HUES6 (cell line): ENCODE results near the gene WDR73.
"Not testable (repeated sequence)": the region's sequence is repeated elsewhere in the genome, so short reads cannot be mapped to it uniquely, and the experiment has no call there.

Experiments
- H3K27ac ChIP-seq: 2 replicates; pipeline ENCODE4 v1.7.0; 2013; ENCODE audit warnings: low read depth, mild to moderate bottlenecking, low read length, inconsistent platforms
- H3K27me3 ChIP-seq: 2 replicates; pipeline ENCODE4 v1.6.1; 2013; ENCODE audit warnings: low read length; ENCODE audit not compliant: control insufficient read depth, insufficient read depth
- H3K36me3 ChIP-seq: 2 replicates; pipeline ENCODE4 v1.6.1; 2013; ENCODE audit warnings: low read length; ENCODE audit not compliant: control insufficient read depth, insufficient read depth
- H3K4me1 ChIP-seq: 2 replicates; pipeline ENCODE4 v1.6.1; 2013; ENCODE audit warnings: low read length; ENCODE audit not compliant: control insufficient read depth, insufficient read depth
- H3K4me3 ChIP-seq: 2 replicates; pipeline ENCODE4 v1.5.1; 2013; ENCODE audit warnings: low read depth, low read length
- H3K9ac ChIP-seq: one replicate; pipeline ENCODE4 v1.6.1; 2013; ENCODE audit warnings: mild to moderate bottlenecking, low read length
- H3K9me3 ChIP-seq: 2 replicates; pipeline ENCODE4 v1.6.1; 2013; ENCODE audit warnings: low read depth, low read length; ENCODE audit not compliant: control insufficient read depth, insufficient read depth

The WDR73 gene

DNA sequence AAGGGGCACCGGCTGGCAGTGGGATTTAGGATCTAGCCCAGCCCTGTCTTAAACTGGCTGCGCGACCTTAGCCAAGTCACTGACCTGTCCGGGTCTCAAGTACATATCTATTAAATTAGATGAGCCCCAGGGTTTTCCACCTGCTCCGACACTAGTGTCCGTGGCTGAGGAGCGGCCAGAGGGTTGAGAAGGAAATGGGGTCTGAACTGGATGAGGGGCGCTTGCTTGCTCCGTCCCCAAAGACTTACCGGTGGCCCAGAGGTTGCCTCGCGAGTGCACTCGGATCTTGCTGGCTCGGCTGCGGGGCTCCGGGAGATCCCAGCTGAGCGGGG is 3.6 kb upstream of the WDR73 start:
- H3K4me1 ChIP-seq: peaks cover 26% of the 10 kb centered on the region
- H3K27me3 ChIP-seq: peaks cover 14% of the 10 kb centered on the region
- no peaks in the 10 kb centered on the region for H3K9me3 ChIP-seq
- peak overlapping the region; percentile 64 for H3K4me3 ChIP-seq
- no peak overlapping the region for H3K27ac ChIP-seq
- peak overlapping the region; percentile 66 for H3K9ac ChIP-seq
- H3K36me3 ChIP-seq: peaks cover 2% of the 10 kb centered on the region

DNA sequence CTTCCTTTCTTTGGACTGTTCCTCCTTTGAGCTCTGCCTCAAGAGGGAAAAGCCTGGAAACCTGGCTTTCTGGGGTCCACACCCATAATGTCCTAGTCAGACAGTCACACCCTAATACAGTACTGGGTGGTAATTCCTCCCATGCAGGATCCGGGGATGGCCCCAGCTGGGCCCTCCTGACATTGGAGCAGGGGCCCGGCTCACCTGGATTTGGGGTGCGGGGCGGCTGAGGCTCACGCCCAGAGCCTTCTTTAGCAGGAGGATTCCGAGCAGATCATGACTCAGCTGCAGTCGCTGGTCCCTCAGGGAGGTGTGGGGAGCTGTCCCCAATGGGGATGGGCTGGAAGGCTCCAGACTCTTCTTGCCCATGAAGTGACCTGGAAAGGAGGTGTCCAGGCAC is 2.9 kb upstream of the WDR73 start:
- H3K4me3 ChIP-seq: 0 out of 2 replicates have a peak overlapping the region, but pooled peaks have one; percentile 64
- H3K36me3 ChIP-seq: peaks cover 10% of the 10 kb centered on the region
- H3K27ac ChIP-seq: no peak overlapping the region
- peak overlapping the region; percentile 66 for H3K9ac ChIP-seq
- peaks cover 26% of the 10 kb centered on the region for H3K4me1 ChIP-seq
- peaks cover 14% of the 10 kb centered on the region for H3K27me3 ChIP-seq
- H3K9me3 ChIP-seq: no peaks in the 10 kb centered on the region

DNA sequence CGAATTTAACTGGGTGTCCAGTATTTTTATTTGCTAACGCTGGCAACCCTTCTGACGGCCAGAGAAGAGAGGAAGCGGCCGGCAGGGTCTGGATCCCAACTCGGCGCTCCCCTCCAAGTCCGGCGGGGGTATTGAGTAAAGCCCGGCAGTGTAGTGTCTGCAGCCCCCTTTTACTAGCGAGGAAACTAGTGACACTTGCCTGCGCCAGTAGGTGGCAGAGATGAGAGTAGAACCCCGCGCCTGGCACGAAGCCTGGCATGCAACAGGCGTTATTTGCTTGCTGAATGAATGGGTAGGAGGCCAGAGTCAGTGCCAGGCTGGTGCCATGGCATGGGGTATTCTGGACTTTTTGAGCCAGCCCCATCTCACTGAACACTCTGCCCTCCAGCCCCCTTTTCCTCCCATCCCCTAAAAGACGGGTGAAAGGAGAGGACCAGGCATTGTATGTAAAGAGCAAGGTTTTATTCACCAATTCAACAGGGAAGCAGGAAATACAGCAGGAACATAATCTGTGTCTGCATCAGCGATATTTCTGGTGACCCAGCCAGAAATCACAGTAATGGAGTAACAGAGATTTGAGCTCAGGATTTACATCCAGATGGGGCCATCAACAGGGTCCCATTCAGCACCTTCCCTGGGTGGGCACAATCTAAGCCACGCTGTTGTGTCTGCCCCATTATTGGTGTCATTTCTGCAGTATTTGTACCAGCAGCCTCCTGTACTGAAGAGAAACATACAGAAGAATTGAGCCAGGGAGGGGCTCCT is 788 bp upstream of the WDR73 start:
- H3K9me3 ChIP-seq: no peaks in the 10 kb centered on the region
- H3K4me1 ChIP-seq: peaks cover 18% of the 10 kb centered on the region
- no peak overlapping the region for H3K27ac ChIP-seq
- peak overlapping the region; percentile 88 for H3K4me3 ChIP-seq
- H3K36me3 ChIP-seq: peaks cover 27% of the 10 kb centered on the region
- H3K9ac ChIP-seq: peak overlapping the region; percentile 94
- peaks cover 14% of the 10 kb centered on the region for H3K27me3 ChIP-seq

DNA sequence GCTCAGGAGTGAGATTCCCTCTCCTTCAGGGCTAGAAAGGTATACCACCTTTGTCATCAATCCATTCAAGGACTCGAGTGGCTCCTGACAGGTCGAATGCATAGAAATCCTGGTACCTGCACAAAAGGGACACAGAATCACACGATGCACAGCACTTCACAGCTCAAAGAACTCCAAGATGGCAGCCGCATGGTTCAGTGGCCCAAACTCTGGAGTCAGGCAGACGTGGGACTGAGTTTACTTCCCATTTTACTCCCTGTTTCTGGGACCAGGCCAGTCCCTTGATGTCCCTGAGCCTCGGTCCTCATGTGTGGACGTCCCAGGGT is 536 bp downstream of the WDR73 start:
- H3K27ac ChIP-seq: peak overlapping the region; percentile 69; the same call in 1 of the 2 replicates
- peaks cover 37% of the 10 kb centered on the region for H3K36me3 ChIP-seq
- H3K4me1 ChIP-seq: peaks cover 7% of the 10 kb centered on the region
- H3K9ac ChIP-seq: peak overlapping the region; percentile 94
- H3K4me3 ChIP-seq: peak overlapping the region; percentile 88
- H3K9me3 ChIP-seq: no peaks in the 10 kb centered on the region
- peaks cover 14% of the 10 kb centered on the region for H3K27me3 ChIP-seq

DNA sequence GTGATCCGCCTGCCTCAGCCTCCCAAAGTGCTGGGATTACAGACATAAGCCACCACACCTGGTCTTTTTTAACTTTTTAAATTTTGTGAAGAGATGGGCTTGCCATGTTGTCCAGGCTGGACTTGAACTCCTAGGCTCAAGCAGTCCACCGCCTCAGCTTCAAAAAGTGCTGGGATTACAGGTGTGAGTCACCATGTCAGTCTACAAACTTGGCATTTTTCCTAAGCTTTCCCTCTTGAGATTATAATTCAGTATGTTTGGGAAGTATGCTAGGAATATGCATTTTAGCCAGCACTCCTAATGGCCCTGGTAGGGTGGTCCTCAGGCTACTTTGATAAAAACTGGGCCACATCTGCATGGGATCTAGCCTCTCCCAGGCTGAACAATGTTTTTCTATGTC is 4.4 kb downstream of the WDR73 start:
- no peaks in the 10 kb centered on the region for H3K4me1 ChIP-seq
- H3K27ac ChIP-seq: no peak overlapping the region
- no peak overlapping the region for H3K9ac ChIP-seq
- no peak overlapping the region for H3K4me3 ChIP-seq
- H3K9me3 ChIP-seq: no peaks in the 10 kb centered on the region
- no peaks in the 10 kb centered on the region for H3K27me3 ChIP-seq
- peaks cover 74% of the 10 kb centered on the region for H3K36me3 ChIP-seq

DNA sequence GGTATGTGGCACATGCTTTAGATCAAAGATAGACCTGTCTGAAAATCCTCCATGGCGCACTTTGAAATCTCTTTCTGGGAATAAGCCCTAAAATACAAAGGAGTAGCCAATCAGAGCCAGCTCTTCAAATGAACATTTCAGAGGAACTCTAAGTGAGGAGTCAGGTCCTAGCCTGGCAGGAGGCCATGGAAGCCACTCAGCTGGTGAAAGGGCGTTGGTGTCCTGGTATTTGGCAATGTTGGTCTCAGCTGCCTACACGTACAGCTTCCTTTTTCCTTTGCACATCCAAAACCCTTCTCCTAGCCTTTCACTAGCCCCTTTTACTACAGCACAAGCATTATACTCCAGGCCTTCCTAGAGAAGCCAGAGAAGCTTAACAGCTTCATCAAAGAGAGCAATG is 5.5 kb downstream of the WDR73 start:
- Histone ChIP-seq H3K9ac (no peak overlapping the region), H3K4me3 (no peak overlapping the region), H3K27ac (no peak overlapping the region), H3K27me3 (no peaks in the 10 kb centered on the region), H3K4me1 (no peaks in the 10 kb centered on the region), H3K36me3 (peaks cover 82% of the 10 kb centered on the region), H3K9me3 (no peaks in the 10 kb centered on the region)

- Histone ChIP-seq H3K36me3 (peaks cover 88% of the 10 kb centered on the region), H3K9ac (no peak overlapping the region), H3K9me3 (no peaks in the 10 kb centered on the region), H3K4me3 (no peak overlapping the region), H3K4me1 (no peaks in the 10 kb centered on the region), H3K27me3 (no peaks in the 10 kb centered on the region), H3K27ac (no peak overlapping the region)
Measured at GRCh38 chr15:84647726-84648125, 6.4 kb downstream of the WDR73 start.

DNA sequence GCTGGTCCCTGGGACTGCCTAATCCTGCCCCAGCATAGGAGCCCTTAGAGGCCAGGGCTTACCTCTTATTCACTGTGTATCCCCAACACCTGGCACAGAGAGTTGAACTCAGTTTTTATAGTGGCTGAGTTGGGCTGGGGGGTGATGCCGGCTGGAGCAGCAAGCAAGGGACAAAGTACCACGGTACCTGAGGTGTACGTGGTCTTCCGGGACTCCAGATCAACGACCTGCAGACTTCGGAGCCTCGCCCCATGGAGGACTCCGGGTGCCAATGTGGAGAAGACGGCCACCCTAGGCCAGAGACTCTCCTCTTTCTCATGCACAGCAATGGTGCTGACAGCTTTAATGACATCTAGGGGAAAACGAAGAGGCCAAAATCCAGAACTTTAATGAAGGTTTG is 8.1 kb downstream of the WDR73 start:
- Histone ChIP-seq H3K36me3 (peaks cover 86% of the 10 kb centered on the region), H3K4me1 (no peaks in the 10 kb centered on the region), H3K9me3 (no peaks in the 10 kb centered on the region), H3K27me3 (no peaks in the 10 kb centered on the region), H3K4me3 (no peak overlapping the region), H3K9ac (no peak overlapping the region), H3K27ac (no peak overlapping the region)

DNA sequence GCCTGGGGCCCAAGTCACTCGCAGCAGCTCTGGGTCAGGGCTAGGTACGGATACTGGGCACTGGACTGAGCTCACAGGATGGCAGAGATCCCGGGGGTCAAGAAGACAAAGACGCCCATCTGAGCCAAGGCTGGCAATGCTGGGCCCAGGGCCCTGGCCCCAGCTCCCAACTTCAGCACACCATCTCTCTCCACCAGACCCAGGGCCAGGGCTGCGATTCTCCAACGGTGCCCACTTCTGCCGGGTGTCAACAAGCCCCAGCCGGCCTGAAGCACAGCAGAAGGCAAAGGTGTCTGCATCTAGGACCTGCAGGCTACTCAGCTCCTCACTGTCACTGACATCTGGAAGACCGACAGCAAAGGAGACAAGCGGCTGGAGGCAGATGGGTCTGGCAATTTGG is 8.6 kb downstream of the WDR73 start:
- Histone ChIP-seq H3K9ac (no peak overlapping the region), H3K4me1 (no peaks in the 10 kb centered on the region), H3K4me3 (no peak overlapping the region), H3K9me3 (no peaks in the 10 kb centered on the region), H3K27ac (no peak overlapping the region), H3K36me3 (peaks cover 86% of the 10 kb centered on the region), H3K27me3 (no peaks in the 10 kb centered on the region)

DNA sequence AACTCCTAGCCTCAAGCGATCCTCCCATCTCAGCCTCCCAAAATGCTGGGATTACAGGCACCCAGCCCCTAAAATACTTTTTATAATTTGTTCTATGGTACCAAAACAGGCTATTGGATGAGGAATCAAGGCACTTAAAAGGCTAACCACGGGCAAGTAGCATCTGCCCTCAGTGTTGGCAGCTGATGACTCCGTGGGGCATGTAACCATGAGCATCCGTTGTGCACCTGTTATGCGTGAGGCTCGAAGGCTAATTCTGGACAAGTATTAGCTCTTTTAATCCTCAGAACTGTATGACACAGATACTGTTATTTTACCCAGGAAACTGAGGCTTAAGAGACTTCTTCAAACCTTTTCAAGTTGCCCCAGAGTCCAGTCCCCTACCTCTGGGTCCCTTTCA is 10.2 kb downstream of the WDR73 start:
- no peak overlapping the region for H3K27ac ChIP-seq
- peaks cover 86% of the 10 kb centered on the region for H3K36me3 ChIP-seq
- H3K9ac ChIP-seq: no peak overlapping the region
- no peaks in the 10 kb centered on the region for H3K9me3 ChIP-seq
- no peaks in the 10 kb centered on the region for H3K4me1 ChIP-seq
- no peaks in the 10 kb centered on the region for H3K27me3 ChIP-seq
- H3K4me3 ChIP-seq: no peak overlapping the region

- H3K9me3 ChIP-seq, H3K9ac ChIP-seq, H3K4me3 ChIP-seq, H3K27me3 ChIP-seq, H3K27ac ChIP-seq, H3K4me1 ChIP-seq: not testable (repeated sequence)
- peaks cover 74% of the 10 kb centered on the region for H3K36me3 ChIP-seq
Measured at GRCh38 chr15:84642640-84643039, 11.4 kb downstream of the WDR73 start.

- not testable (repeated sequence) for H3K27me3 ChIP-seq, H3K4me3 ChIP-seq, H3K9me3 ChIP-seq, H3K4me1 ChIP-seq, H3K9ac ChIP-seq, H3K27ac ChIP-seq
- peaks cover 66% of the 10 kb centered on the region for H3K36me3 ChIP-seq
Measured at GRCh38 chr15:84641871-84642270, 12.2 kb downstream of the WDR73 start.
